GM18858 (cell line): Measurements from ENCODE around the gene MFSD12.
A peak's percentile ranks its signal among the peaks of the same experiment; 100 is the strongest.
"Not testable (repeated sequence)": the region's sequence is repeated elsewhere in the genome, so short reads cannot be mapped to it uniquely, and the experiment has no call there.

Source experiments
- ATAC-seq: cut with Tn5 transposase; IDR thresholded peaks from one replicate; pipeline ENCODE4 v1.9.1; 2021; ENCODE audit not compliant: unreplicated experiment

Gene MFSD12

DNA sequence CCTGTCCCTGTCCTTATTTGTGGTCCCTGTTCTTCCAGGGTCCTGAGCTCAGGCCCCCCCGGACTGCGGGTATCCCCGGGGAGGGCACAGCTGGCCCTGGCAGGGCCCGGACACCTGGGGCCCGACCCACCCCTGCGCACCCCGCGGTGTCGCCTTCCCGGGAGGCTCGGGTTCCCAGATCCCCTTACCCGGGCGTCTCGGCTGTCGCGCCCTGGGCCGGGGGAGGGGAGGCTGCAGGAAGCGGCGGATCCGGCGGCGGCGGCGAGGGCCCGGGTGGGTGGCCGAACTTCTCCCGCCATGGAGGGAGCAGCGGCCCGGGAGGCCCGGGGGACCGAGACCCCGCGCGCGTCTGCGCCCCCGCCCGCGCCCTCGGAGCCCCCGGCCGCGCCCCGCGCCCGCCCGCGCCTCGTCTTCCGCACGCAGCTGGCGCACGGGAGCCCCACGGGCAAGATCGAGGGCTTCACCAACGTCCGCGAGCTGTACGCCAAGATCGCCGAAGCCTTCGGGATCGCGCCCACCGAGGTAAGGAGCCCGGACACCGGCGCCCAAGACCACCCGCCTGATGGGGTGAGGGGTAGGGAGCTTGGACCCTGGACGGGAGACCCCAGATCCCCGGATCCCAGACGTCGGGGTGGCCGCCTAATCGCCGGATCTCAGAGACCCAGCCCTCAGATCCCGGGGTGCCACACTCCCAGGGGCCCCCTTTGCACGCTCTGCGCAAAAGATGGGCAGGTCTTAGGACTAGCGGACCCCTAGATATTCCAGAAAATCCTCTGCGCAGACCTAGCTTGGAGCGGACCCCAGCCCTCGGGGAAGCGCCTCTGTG lies 28.1 kb upstream of the MFSD12 start, which contains the start of gene GIPC3:
TSS of gene GIPC3 (plus strand) at position 178 of the 826 bp plus-strand sequence. CDS start at position 298, 120 bp downstream.
- no peak for ATAC-seq

DNA sequence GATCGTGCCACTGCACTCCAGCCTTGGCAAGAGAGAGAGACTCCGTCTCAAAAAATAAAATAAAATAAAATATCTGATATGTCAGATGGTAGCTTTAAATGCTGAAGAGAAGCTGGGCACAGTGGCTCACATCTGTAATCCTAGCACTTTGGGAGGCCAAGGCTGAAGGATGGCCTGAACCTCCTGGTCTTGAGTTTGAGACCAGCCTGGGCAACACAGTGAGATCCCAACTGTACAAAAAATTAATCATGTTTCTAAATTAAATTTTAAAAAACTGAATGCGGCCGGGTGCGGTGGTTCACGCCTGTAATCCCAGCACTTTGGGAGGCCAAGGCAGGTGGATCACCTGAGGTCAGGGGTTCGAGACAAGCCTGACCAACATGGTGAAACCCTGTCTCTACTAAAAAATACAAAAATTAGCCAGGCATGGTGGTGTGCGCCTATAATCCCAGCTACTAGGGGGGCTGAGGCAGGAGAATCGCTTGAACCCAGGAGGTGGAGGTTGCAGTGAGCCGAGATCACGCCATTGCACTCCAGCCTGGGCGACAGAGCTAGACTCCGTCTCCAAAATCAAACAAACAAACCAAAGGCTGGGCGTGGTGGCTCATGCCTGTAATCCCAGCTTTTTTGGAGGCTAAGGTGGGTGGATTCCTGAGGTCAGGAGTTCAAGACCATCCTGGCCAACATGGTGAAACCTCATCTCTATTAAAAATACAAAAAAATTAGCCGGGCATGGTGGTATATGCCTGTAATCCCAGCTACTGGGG lies 26.8 kb upstream of the MFSD12 start:
- not testable (repeated sequence) for ATAC-seq

DNA sequence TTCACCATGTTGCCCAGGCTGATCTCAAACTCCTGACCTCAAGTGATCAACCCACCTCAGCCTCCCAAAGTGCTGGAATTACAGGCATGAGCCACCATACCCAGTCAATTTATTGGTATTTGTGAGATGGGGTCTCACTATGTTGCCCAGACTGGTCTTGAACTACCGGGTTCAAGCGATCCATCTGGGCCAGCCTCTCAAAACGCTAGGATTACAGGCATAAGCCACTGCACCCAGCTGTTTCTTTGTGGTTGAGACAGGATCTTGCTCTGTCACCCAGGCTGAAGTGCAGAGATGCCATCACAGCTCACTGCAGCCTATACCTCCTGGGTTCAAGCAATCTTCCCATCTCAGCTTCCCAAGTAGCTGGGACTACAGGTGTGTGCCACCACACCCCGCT lies 24.4 kb upstream of the MFSD12 start:
- not testable (repeated sequence) for ATAC-seq

DNA sequence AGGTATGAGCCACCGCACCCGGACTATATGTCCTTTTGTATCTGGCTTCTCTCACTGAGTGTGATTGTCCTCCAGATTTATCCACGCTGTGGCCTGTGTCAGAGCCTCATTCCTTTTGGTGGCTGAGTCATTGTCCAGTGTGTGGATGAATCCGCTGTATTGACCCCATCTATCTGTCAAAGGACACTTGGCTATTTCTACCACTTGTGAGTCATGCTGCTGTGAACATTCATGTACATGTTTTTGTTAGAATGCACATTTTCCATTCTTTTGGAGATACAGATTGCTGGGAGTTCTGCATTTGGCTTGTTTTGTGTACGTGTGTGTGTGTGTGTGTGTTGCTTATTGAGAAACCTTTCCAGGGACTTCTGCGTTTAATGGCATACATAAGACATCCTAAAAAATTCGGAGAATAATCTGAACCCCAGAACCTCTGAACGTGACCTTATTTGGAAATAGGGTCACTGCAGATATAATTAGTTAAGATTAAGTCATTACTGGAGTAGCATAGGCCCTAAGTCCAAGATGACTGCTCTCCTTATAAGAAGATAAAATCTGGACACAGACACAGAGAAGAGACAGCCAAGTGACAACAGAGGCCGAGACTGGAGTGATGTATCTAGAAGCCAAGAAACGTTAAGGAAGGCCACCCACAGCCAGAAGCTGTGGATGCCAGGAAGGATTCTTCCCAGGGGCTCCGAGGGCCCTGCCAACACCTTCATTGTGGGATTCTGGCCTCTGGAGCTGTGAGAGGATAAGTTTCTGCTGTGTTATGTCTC lies 23.0 kb upstream of the MFSD12 start:
- ATAC-seq = no peak

DNA sequence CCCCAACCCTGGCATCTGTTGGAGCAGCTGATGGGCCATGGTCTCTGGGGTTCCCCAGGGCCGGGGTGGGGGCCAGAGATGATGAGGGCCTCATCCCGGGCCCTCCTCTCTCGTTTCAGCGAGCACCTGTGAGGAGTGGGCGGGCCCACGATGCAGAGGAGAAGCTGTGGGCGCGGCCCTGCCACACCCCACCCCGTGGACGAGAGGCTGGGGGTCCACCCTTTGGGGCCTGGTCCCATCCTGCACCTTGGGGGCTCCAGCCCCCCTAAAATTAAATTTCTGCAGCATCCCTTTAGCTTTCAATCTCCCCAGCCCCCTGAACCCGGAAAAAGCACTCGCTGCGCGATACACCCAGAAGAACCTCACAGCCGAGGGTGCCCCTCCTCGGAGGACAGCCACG lies 21.0 kb upstream of the MFSD12 start:
- ATAC-seq = no peak

DNA sequence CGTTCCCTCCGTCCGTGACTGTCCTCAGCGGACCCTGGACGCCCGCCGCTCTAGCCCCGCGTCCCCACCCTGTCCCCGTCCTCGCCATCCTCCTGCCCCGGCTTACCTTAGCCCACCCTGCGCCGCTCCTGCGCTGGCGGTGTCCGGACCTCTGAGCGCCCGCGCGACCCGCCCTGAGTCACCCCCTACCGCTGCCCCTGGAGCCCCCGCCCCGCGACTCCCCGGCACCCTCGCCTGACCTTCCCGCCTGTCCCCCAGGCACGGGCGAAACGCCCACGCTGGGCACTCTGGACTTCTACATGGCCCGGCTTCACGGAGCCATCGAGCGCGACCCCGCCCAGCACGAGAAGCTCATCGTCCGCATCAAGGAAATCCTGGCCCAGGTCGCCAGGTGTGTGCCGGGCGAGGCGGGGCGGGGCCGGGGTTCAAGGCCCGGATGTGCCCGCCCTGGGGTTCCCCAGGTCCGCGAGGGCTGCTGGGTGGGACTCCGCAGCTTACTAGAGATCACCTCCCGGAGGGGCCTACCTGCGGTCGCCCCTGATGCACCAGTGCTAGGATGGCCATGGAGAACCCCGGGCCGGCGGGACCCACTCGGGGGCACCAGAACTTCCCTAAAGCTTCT lies 20.4 kb upstream of the MFSD12 start:
- no peak for ATAC-seq

DNA sequence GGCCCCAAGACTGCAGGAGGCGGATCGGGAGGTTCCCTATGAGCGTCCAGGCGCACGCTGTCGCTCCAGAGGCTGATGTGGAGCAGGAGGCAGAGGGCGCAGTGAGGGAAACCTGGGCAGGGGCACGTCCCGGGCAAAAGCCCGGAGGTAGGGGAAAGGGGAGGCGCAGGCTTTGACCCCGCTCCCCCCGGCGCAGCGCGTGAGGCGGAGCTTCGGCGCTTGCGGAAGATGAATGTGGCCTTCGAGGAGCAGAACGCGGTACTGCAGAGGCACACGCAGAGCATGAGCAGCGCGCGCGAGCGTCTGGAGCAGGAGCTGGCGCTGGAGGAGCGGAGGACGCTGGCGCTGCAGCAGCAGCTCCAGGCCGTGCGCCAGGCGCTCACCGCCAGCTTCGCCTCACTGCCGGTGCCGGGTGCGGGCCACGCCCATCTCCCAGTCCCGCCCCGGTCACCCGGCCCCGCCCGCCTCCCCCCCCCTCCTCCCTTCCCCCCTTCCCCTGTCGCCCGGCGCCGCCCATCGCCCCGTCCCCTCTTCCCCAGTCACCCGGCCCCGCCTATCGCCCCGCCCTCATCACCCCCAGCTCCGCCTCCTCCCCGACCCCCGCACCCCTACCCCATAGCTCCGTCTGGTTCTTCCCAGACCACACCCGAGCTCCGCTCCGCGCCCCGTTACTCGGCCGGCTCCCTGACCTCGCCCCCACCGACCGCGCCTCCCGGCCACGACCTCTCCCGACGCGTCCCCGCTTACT lies 19.5 kb upstream of the MFSD12 start:
- ATAC-seq = no peak

DNA sequence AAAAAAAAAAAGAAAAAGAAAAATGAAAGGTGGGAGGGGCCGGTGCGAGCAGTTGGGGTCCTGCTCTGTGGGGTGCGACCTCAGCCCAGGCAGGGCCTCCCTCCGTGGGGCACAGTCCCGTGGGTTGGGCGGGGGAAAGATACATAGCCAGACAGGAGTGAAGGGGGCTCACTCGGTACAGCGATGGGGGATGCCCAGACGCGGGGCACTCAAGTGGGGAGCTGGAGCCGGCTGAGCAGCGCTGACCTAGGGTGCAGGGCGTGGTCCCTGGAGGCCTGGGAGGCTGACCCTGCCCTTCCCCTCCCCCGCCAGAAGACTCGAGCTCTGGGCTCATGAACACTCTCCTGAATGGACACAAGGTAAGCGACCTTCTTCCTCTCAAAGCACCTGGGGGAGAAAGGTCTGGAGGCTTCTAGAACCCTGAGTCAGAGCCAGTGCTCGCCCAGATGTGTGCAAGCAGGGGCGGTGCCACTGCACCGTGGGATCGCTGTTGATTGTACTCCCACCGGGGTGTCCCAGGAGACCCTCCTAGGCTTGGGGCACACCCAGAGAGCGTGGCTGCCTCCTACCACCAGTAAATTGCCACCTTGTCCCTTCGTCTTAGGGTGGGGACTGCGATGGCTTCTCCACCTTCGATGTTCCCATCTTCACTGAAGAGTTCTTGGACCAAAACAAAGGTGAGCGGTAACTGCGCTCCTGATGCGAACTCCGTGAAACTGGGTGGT lies 18.7 kb upstream of the MFSD12 start:
- ATAC-seq = no peak

DNA sequence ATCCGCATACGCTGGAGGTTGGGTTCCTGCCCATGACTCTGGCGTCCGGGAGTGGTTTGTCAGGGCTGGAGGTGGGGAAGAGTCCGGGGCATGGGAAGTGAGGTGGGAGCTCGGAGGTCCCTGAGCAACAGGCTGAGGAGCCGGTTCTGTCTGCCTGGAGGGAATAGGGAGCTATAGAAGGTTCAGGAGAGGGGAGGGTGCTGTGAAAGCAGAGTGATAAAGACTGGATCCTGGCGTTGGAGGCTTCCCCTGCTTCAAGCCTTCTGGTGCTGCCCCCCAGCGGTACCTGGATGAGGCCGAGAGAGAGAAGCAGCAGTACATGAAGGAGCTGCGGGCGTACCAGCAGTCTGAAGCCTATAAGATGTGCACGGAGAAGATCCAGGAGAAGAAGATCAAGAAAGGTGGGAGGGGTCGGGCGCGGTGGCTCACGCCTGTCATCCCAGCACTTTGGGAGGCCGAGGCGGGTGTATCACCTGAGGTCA lies 17.9 kb upstream of the MFSD12 start:
- ATAC-seq = no peak

DNA sequence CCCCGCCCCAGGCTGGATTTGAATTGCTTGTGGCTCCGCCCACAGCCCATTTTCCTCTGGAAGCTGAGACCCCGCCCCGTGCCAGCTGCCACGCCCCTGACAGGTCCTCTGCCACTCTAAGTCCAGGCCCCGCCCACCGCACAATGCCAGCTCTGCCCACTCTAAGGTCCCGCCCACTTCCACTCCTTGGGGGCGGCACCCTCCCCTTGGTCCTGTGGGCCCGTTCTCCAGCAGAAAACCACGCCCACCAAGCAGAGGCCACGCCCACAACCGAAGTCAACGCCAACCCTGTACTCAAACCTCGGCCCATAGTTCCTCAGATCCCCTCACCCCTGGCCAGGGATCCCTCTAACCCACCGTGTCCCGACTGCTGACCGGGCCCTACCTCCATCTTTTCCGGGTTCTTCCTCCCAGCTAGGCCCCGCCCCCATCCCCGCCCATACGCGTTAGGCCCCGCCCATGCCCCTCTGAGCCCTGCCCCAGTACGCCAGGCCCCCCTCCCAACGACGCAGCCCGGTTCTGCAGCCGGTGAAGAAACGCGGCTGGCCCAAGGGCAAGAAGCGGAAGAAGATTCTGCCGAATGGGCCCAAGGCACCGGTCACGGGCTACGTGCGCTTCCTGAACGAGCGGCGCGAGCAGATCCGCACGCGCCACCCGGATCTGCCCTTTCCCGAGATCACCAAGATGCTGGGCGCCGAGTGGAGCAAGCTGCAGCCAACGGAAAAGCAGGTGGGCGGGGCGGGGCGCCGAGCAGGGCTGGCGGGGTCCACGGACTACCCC lies 16.7 kb upstream of the MFSD12 start:
- ATAC-seq = no peak

DNA sequence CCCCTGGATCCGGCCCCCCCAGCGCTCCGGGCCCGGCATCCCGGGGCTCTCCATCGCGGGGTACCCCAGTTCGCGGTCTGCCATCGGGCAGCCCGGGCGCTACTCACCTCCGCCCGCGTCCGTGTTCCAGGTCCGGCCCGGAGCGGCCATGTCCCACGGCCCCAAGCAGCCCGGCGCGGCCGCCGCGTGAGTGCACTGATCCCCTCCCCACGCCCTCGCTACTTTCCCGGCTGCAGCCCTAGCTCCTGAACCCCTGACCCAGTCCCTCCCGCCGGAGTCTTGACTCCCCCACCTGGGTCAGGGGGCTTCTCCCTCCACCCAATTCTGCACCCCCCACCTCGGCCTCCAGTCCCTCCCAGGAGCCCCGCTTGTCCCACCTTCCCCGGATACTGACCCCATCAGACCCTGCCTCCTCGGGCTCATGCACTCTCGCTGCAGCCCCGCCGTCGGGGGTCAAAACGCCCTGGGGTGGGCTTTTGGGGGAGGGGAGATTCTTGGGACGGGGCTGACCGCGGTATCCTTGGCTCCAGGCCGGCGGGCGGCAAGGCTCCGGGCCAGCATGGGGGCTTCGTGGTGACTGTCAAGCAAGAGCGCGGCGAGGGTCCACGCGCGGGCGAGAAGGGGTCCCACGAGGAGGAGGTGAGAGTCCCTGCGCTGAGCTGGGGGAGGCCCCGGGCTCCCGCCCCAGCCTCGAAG lies 15.9 kb upstream of the MFSD12 start:
- ATAC-seq = no peak

DNA sequence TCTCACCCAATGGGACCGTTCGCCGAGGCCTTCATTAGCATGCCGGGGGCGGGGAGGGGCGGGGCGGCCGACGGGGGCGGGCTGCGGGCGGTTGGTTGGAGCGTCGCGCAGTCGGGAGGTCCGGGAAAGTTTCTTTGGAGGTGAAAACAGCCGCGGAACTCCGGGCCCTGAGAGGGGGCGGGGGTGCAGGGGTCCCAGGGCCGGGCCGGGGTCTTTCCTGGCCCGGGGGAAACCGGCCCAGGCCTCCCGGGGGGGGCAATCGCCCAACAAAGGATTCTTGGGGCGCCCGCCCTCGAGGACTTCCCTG lies 15.4 kb upstream of the MFSD12 start, which contains the start of gene HMG20B:
TSS of gene HMG20B (plus strand) at position 90 of the 307 bp plus-strand sequence. CDS start 366 bp downstream, outside the sequence.
- no peak for ATAC-seq

DNA sequence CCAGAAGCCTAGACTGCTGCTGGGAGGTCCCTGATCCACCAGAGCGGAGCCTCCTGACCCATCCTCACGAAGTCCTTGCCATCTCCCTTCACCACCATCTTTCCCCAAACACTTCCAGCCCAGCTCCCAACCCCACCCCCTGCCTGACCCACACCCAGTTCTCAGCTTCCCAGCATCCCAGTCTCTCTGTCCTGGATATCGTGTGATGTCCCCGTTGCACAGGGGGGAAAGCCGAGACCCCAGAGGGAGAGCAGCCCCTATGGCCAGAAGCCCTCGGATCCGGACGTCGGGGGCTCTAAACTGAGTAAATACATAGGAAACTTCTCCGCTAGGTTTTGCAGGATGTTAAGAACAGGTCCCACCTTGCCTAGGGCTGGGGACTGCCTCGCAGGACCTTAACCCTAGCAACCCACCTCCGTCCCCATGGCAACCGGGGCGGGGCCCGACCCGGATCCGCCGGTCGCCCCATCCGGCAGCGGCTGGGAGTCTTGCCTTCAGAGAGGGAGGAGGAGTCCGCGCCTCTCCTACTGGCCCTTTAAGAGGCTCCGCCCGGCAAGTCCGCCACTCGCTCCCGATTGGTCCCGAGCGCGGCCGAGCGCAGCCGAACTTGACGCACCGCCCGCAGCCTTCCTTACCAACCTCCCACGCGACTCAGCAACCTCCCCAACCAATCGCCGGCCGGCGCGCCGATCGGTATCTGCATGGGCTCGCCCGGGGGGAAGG lies 14.9 kb upstream of the MFSD12 start:
- ATAC-seq = peak; percentile 80

DNA sequence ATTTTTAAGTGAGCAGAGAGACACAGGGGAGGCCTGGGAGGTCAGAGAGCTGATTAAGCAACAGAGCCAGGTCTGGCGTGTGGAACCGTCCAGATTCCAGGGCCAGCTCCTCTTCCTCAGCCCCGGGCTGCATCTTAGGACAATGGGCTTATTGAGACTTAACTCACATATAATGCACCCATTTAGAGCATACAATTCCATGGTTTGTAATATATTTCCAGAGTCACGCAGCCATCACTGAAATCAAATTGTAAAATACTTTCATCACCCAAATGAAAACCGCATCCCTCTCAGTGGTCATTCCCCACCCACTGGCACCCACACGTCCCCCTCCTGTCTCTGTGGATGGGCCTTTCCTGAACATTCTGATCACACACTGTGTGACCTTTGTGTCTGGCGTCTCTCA lies 13.2 kb upstream of the MFSD12 start:
- ATAC-seq = no peak

DNA sequence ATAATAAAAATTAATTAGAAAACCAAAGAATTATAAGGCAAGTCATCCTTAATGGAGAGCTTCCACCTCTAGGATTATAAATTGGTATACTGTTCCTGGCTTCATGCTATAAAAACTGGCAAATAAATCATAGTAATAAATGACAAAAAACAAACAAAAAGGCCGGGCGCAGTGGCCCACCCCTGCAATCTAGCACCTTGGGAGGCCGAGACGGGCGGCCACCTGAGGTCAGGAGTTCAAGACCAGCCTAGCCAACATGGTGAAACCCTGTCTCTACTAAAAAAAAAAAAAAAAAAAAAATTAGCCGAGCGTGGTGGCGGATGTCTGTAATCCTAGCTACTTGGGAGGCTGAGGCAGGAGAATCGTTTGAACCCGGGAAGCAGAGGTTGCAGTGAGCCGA lies 12.7 kb upstream of the MFSD12 start:
- not testable (repeated sequence) for ATAC-seq

DNA sequence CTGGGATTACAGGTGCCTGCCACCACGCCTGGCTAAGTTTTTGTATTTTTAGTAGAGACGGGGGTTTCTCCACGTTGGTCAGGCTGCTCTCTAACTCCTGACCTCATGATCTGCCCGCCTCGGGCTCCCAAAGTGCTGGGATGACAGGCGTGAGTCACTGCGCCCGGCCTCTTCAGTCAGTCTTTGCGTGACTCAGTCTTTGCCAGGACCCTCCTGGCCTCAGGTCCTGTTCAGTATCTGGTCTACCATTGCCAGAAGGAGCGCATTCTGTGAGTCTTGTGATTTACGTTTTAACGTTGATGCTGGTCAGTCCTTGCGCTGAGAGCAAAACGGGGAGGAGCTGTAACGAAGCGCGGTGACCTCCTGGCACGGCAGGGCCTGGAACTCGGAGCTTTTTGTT lies 7.8 kb upstream of the MFSD12 start:
- no peak for ATAC-seq

DNA sequence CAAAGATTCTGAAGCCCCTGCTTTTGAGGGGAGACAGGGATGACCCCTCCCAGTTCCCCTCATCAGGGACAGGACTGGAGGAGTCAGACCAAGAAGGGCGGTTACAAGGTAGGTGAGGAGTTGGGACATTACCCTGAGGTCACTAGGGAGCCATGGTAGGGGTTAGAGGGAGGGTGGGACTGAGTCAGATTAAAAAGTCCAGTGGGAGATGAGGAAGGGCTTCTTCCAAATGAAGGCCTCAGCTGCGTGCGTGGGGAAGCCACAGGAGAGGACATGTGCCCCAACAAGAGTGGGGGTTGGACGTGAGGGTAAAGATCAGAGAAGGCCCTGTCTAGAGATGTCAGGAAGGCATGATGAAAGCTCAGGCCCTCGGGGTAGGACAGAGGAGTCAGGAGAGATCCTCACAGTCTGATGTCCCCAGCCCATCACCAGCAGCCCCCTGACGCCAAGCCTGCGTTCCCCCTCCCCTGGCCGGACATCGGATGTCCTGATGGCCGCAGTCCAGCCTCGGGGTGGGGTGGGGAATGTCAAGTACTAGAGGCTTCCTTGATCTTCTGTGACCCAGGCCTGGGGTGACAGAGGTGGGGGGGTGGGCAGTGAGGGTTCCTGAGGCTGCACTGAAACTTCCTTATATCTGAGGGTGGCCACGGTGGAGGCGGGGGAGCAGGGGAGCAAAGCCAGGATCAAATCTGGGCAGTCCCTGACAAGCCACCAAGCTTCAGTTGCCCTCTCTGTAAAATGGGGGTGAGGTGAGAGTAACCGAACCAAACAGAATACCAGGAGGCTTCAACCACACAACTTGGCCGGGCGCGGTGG lies 6.5 kb upstream of the MFSD12 start:
- no peak for ATAC-seq
